Adrenal gland (tissue), 12 donors: Measurements from ENCODE around the gene TMED10. TPM values are rescaled to one million over a fixed set of nuclear protein-coding genes. Genes with fewer than 3 reads are reported as not detected.
A peak's percentile ranks its signal among the peaks of the same experiment; 100 is the strongest.

Experiments used
- DNase-seq, 7 donors: peaks; one replicate each; pipeline ENCODE4 v3.0.0-alpha.2; 2019 to 2020
- H3K27ac ChIP-seq, 5 donors: fragments of 200-600 bp; sonication (generic) in 4 of 5; 1 replicate in 3 of 5; 2 replicates in 2 of 5; pipeline versions ENCODE4 v1.5.1 to v1.8.0; 2016 to 2020; ENCODE audit warnings: mild to moderate bottlenecking in 1 of 5
- H3K27me3 ChIP-seq: fragments of 200-600 bp; 2 replicates; pipeline ENCODE4 v1.8.0; 2021
- H3K36me3 ChIP-seq, 2 donors: fragments of 200-600 bp; replicated peaks in 1 of 2; 1 replicate in 1 of 2; 2 replicates in 1 of 2; pipeline versions ENCODE4 v1.5.1 to v1.8.0; 2018 to 2022
- H3K4me1 ChIP-seq, 2 donors: fragments of 200-600 bp; replicated peaks in 1 of 2; 1 replicate in 1 of 2; 2 replicates in 1 of 2; pipeline versions ENCODE4 v1.5.1 to v1.8.0; 2018 to 2021
- H3K4me3 ChIP-seq, 4 donors: fragments of 200-600 bp; sonication (generic) in 3 of 4; one replicate each; pipeline ENCODE4 v1.5.1; 2016 to 2018
- H3K9me3 ChIP-seq, 3 donors: fragments of 200-600 bp; sonication (generic) in 1 of 3; replicated peaks in 1 of 3; 1 replicate in 2 of 3; 2 replicates in 1 of 3; pipeline versions ENCODE4 v1.5.1 to v1.8.0; 2016 to 2021
- POLR2A ChIP-seq, 2 donors: fragments of 450-650 bp; IDR thresholded peaks; one replicate each; pipeline ENCODE4 v1.6.1; 2017; ENCODE audit warnings: antibody characterized with exemption in 2 of 2, mild to moderate bottlenecking in 2 of 2, moderate library complexity in 1 of 2
- WGBS, 4 donors: extraction: QIAGEN DNeasy Blood & Tissue Kit in 2 of 4; methylation state at CpG; one replicate each; pipeline versions ENCODE4 v1.1.5 to v1.1.7; 2013 to 2017; 5-methylcytosine and 5-hydroxymethylcytosine counted together
- intact Hi-C, 2 donors: fragments of 100-400 bp; cut with DNase I; formaldehyde crosslinking; loops; one replicate each; pipeline versions ENCODE4 v1.14.1 to v1.15.0; 2022 to 2023
- polyA plus RNA-seq, 3 donors: library from polyadenylated mRNA; stranded (reverse); fragments of 200-250 nt in 2 of 3; fragments of 350-450 nt in 1 of 3; fragmentation: Illumina TruSeq in 1 of 3; extraction: RNeasy Lipid Tissue Mini Kit (QIAGEN cat#74804) in 1 of 3; gene quantifications; one replicate each; pipeline ENCODE4 v1.2.3, GENCODE V29; 2013 to 2014
- total RNA-seq, 9 donors: library from RNA; depleted of rRNA in 4 of 9; stranded (reverse); fragments of >200 nt in 4 of 9; fragments of 120-200 nt in 1 of 9; fragmentation: NEBNext Ultra II Directional in 1 of 9; extraction: Animal tissue kit (Norgen Biotek cat#: 25700) in 1 of 9; gene quantifications; one replicate each; pipeline versions ENCODE4 v1.1.0 to v1.2.4, GENCODE V29; 2013 to 2023
- TF ChIP-seq, protein P1 (sequence below), 6 experiments: fragments of 450-650 bp in 4 of 6; fragments of 200-600 bp in 2 of 6; sonication (generic) in 1 of 6; IDR thresholded peaks; 1 replicate in 5 of 6; 2 replicates in 1 of 6; pipeline versions ENCODE4 v1.5.1 to v1.8.0; 2016 to 2021; ENCODE audit warnings: antibody characterized with exemption in 6 of 6, mild to moderate bottlenecking in 2 of 6, moderate library complexity in 1 of 6
- donor health status: healthy with polysubstance abuse.
- donor health status: Bipolar disorder and iron deficiency.
- donor health status: DM: yes; HTN: yes; CAD: no.
- donor health status: DM: no; HTN: no; CAD: no.
- donor health status: DM: no; HTN: no; CAD: no.
- donor health status: DM: yes; HTN: yes; CAD: no.

The TMED10 gene
- total and polyA plus RNA-seq, 12 donors = 33.7 to 532 (median 319) TPM

DNA sequence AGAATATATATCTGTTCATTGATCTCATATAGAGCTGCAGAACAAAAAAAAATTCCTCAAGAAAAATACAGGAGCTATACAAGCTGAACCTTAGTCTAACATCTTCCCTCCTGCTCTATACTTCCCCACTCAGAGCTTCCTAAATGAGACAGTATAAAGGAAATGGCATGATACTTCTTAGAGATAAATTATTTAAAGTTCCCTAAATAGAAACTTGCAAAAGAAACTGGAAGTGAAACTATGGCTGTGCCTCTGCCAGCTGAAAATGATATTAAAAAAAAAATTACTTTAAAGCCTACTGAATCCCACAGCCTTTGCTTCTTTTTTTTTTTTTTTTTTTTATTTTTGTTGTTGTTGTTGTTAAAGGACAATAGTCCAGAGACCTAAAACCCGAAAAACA, 37.9 kb downstream of the TMED10 start:
- no peak for DNase-seq
- 23 to 61% (median 50%) methylated on average over 1 of the region's 1 CpG for WGBS, 4 donors
- H3K4me3 ChIP-seq = no peak overlapping the region
- intact Hi-C loops = loop anchor here in 1 of 2 donors (10.0 kb wide), 1 partner anchor 356 kb away; no protein-coding TSS in a partner anchor
- TF ChIP-seq, protein P1, sequence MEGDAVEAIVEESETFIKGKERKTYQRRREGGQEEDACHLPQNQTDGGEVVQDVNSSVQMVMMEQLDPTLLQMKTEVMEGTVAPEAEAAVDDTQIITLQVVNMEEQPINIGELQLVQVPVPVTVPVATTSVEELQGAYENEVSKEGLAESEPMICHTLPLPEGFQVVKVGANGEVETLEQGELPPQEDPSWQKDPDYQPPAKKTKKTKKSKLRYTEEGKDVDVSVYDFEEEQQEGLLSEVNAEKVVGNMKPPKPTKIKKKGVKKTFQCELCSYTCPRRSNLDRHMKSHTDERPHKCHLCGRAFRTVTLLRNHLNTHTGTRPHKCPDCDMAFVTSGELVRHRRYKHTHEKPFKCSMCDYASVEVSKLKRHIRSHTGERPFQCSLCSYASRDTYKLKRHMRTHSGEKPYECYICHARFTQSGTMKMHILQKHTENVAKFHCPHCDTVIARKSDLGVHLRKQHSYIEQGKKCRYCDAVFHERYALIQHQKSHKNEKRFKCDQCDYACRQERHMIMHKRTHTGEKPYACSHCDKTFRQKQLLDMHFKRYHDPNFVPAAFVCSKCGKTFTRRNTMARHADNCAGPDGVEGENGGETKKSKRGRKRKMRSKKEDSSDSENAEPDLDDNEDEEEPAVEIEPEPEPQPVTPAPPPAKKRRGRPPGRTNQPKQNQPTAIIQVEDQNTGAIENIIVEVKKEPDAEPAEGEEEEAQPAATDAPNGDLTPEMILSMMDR (IDR thresholded peaks at IDR 0.05) = no peak
- no peak for TF ChIP-seq POLR2A (IDR thresholded peaks at IDR 0.05)
- H3K9me3 ChIP-seq = no peaks in the 10 kb centered on the region
- no peaks in the 10 kb centered on the region for H3K27me3 ChIP-seq
- peaks cover 0 to 23% of the 10 kb centered on the region in 2 donors for H3K36me3 ChIP-seq
- peak overlapping the region in 3 of 5 donors; percentile 13 to 65 (median 50) for H3K27ac ChIP-seq
- H3K4me1 ChIP-seq = peaks cover 10 to 35% of the 10 kb centered on the region in 2 donors

DNA sequence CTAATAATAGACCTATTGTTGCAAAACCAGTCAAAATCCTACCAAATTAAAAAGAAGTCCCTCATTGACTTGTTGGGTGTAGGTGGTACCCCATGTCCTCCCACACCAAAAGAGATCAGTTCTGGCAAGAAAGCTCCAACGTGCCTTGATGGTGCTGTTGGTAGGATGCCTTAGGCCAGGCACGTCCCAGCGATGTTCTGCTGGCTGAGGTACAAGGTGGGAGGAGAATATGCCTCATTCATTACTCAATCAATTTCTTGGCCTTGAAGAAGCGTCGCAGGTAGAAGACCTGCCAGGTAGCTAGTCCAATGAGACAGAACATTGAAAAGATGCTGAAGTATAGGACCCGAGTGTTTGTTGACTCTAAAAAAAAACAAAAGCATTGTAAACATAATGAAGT, 41.8 kb downstream of the TMED10 start:
- Histone ChIP-seq H3K36me3 (peaks cover 0 to 25% of the 10 kb centered on the region in 2 donors), H3K4me1 (peaks cover 10 to 17% of the 10 kb centered on the region in 2 donors), H3K27me3 (no peaks in the 10 kb centered on the region), H3K27ac (no peak overlapping the region), H3K9me3 (no peaks in the 10 kb centered on the region), H3K4me3 (no peak overlapping the region)
- TF ChIP-seq, protein P1 (IDR thresholded peaks at IDR 0.05) = no peak
- no peak for DNase-seq
- WGBS, 4 donors = 61 to 76% (median 64%) methylated on average over 6 of the region's 6 CpGs
- intact Hi-C loops = loop anchor here (2.0 to 10.0 kb wide), 3 partner anchors 168 to 360 kb away; no protein-coding TSS in a partner anchor

DNA sequence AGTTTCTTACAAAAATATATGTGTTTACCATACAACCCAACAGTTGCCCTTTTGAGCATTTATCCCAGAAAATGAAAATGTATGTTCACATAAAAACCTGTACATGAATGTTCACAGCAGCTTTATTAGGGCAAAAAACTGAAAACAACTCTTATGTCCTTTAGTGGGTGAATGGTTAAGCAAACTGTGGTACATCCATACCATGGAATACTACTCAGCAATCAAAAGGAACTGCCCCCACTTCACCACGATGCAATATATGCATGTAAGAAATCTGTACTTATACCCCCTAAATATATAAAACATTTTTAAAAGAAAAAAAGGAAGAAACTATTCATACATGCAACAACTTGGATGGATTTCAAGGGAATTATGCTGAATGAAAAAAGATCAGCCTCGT, 42.8 kb downstream of the TMED10 start:
- peaks cover 0 to 25% of the 10 kb centered on the region in 2 donors for H3K36me3 ChIP-seq
- H3K27ac ChIP-seq = no peak overlapping the region
- no peak for DNase-seq
- TF ChIP-seq POLR2A (IDR thresholded peaks at IDR 0.05) = no peak
- TF ChIP-seq, protein P1 (IDR thresholded peaks at IDR 0.05) = no peak
- WGBS, 4 donors = 47 to 75% (median 65%) methylated on average over 2 of the region's 2 CpGs
- peaks cover 4 to 12% of the 10 kb centered on the region in 2 donors for H3K4me1 ChIP-seq
- intact Hi-C loops = loop anchor here (2.0 to 10.0 kb wide), 3 partner anchors 161 to 361 kb away; no protein-coding TSS in a partner anchor
- H3K9me3 ChIP-seq = no peaks in the 10 kb centered on the region
- no peaks in the 10 kb centered on the region for H3K27me3 ChIP-seq
- H3K4me3 ChIP-seq = no peak overlapping the region

DNA sequence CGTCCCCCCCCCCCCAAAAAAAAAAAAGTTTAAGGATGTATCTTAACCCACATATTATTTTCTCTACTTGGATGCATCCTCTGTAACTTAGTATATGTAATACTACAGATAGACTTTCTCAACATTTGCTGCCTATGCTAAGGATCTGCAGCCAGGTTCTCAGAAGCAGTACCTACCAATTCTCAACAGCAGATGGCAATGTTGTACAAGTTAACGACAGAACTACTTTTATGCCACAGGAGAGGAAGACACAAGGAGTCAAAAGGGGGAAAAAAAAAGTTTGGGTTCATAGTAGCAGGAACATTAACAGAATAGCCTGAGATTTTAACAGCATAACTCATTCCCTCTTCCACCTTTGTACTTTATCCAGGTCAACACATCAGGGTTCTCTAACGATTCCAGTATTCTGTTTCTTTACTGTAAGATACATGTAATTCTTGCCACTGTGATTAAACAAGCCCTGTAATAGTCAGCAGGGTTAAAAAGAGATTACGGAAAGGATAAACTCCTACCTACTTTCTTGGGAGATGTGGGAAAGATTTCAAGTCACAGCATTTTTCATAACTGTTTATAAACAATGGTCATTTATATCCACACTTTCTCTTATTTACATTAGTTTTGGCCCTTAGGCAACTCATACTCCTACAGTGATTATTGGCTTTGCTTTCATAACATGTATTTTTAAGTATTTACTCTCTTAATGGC, 43.9 kb downstream of the TMED10 start:
- Histone ChIP-seq H3K27ac (peak overlapping the region in 2 of 5 donors; percentile 29 to 33), H3K4me1 (peaks cover 4 to 13% of the 10 kb centered on the region in 2 donors), H3K4me3 (no peak overlapping the region), H3K9me3 (no peaks in the 10 kb centered on the region), H3K36me3 (peaks cover 0 to 25% of the 10 kb centered on the region in 2 donors), H3K27me3 (no peaks in the 10 kb centered on the region)
- intact Hi-C loops = loop anchor here (2.0 to 10.0 kb wide), 3 partner anchors 162 to 362 kb away; no protein-coding TSS in a partner anchor
- peak in 5 of 7 donors; percentile 45 to 75 (median 72) for DNase-seq
- WGBS, 4 donors = 26 to 29% (median 27%) methylated on average over 4 of the region's 4 CpGs
- TF ChIP-seq POLR2A (IDR thresholded peaks at IDR 0.05) = no peak
- TF ChIP-seq, protein P1 (IDR thresholded peaks at IDR 0.05) = peak; percentile 67 to 94 (median 88)
